Sigmoid colon (tissue), 7 donors: ENCODE measurements around the gene MYO6. TPM values are rescaled to one million over a fixed set of nuclear protein-coding genes. Genes with fewer than 3 reads are reported as not detected.
"Not testable (repeated sequence)": the region's sequence is repeated elsewhere in the genome, so short reads cannot be mapped to it uniquely, and the experiment has no call there.

Source experiments
- DNase-seq: peaks from one replicate; pipeline ENCODE4 v3.0.0-alpha.2; 2019
- H3K27ac ChIP-seq, 4 donors: fragments of 200-600 bp; sonication (generic); one replicate each; pipeline ENCODE4 v1.5.1; 2016 to 2019; ENCODE audit warnings: mild to moderate bottlenecking in 1 of 4
- H3K27me3 ChIP-seq, 3 donors: fragments of 200-600 bp; sonication (generic); one replicate each; pipeline ENCODE4 v1.5.1; 2019; ENCODE audit warnings: mild to moderate bottlenecking in 1 of 3
- H3K36me3 ChIP-seq, 4 donors: fragments of 200-600 bp; sonication (generic); one replicate each; pipeline ENCODE4 v1.5.1; 2016 to 2019
- H3K4me1 ChIP-seq, 4 donors: fragments of 200-600 bp; sonication (generic); one replicate each; pipeline ENCODE4 v1.5.1; 2017 to 2019
- H3K4me3 ChIP-seq, 4 donors: fragments of 200-600 bp; sonication (generic); one replicate each; pipeline ENCODE4 v1.5.1; 2017 to 2019; ENCODE audit warnings: mild to moderate bottlenecking in 2 of 4, moderate library complexity in 1 of 4
- H3K9me3 ChIP-seq, 4 donors: fragments of 200-600 bp in 3 of 4; sonication (generic) in 3 of 4; one replicate each; pipeline versions ENCODE4 v1.5.1 to v1.6.1; 2013 to 2019
- CTCF ChIP-seq, 4 experiments: fragments of 450-650 bp in 3 of 4; fragments of 200-600 bp in 1 of 4; IDR thresholded peaks; one replicate each; pipeline ENCODE4 v1.5.1; 2016 to 2019; ENCODE audit warnings: antibody characterized with exemption in 4 of 4, mild to moderate bottlenecking in 3 of 4, moderate library complexity in 2 of 4
- EP300 ChIP-seq, 4 donors: sonication (generic); formaldehyde crosslinking; IDR thresholded peaks; one replicate each; pipeline ENCODE4 v1.6.1; 2017; ENCODE audit warnings: antibody characterized with exemption in 4 of 4
- POLR2A ChIP-seq, 2 donors: fragments of 450-650 bp; IDR thresholded peaks; one replicate each; pipeline ENCODE4 v1.6.1; 2016; ENCODE audit warnings: antibody characterized with exemption in 2 of 2, mild to moderate bottlenecking in 2 of 2, moderate library complexity in 2 of 2
- POLR2AphosphoS5 ChIP-seq, 4 donors: sonication (generic); formaldehyde crosslinking; IDR thresholded peaks; one replicate each; pipeline ENCODE4 v1.6.1; 2017; ENCODE audit warnings: antibody characterized with exemption in 4 of 4
- WGBS, 2 donors: extraction: QIAGEN DNeasy Blood & Tissue Kit; methylation state at CpG; one replicate each; pipeline ENCODE4 v1.1.7; 2013; 5-methylcytosine and 5-hydroxymethylcytosine counted together
- intact Hi-C: fragments of 100-400 bp; cut with DNase I; formaldehyde crosslinking; loops from one replicate; pipeline ENCODE4 v1.15.1; 2023
- polyA plus RNA-seq, 3 donors: library from polyadenylated mRNA; stranded (reverse); fragments of 200-250 nt; gene quantifications; one replicate each; pipeline ENCODE4 v1.2.3, GENCODE V29; 2013
- total RNA-seq, 4 donors: library from RNA; depleted of rRNA; stranded (reverse); fragments of >200 nt; gene quantifications; one replicate each; pipeline ENCODE4 v1.1.0, GENCODE V29; 2016
- donor health status: healthy with polysubstance abuse.
- donor health status: Bipolar disorder and iron deficiency.
- donor health status: healthy.

The MYO6 gene
- total and polyA plus RNA-seq, 7 donors: 11.8 to 59.6 (median 14.9) TPM

GRCh38 chr6:75727206-75727605 is 21.8 kb upstream of the MYO6 start:
- intact Hi-C loops: no loop called here
- H3K36me3 ChIP-seq: no peaks in the 10 kb centered on the region
- no peaks in the 10 kb centered on the region for H3K4me1 ChIP-seq
- H3K9me3 ChIP-seq: no peaks in the 10 kb centered on the region
- H3K27me3 ChIP-seq: no peaks in the 10 kb centered on the region
- no peak for DNase-seq
- no peak for TF ChIP-seq POLR2AphosphoS5 (IDR thresholded peaks at IDR 0.05)
- no peak for TF ChIP-seq EP300 (IDR thresholded peaks at IDR 0.05)
- TF ChIP-seq POLR2A (IDR thresholded peaks at IDR 0.05): no peak
- TF ChIP-seq CTCF (IDR thresholded peaks at IDR 0.05): no peak
- 86 to 91% methylated on average over 2 of the region's 2 CpGs for WGBS, 2 donors
- no peak overlapping the region for H3K27ac ChIP-seq
- H3K4me3 ChIP-seq: no peak overlapping the region

- H3K27ac ChIP-seq, H3K4me3 ChIP-seq, H3K9me3 ChIP-seq, H3K36me3 ChIP-seq, intact Hi-C loops, H3K4me1 ChIP-seq, DNase-seq, H3K27me3 ChIP-seq: not testable (repeated sequence)
- WGBS, 2 donors: 89 to 90% methylated on average over 8 of the region's 8 CpGs
Measured at GRCh38 chr6:75731029-75731428, 18.0 kb upstream of the MYO6 start.

GRCh38 chr6:75735491-75736186 is 13.4 kb upstream of the MYO6 start:
- H3K27me3 ChIP-seq: no peaks in the 10 kb centered on the region
- no peak overlapping the region for H3K4me3 ChIP-seq
- intact Hi-C loops: no loop called here
- TF ChIP-seq POLR2A (IDR thresholded peaks at IDR 0.05) (no peak), EP300 (IDR thresholded peaks at IDR 0.05) (no peak), POLR2AphosphoS5 (IDR thresholded peaks at IDR 0.05) (no peak), CTCF (IDR thresholded peaks at IDR 0.05) (no peak)
- WGBS, 2 donors: 8 to 41% methylated on average over 1 of the region's 1 CpG
- H3K36me3 ChIP-seq: no peaks in the 10 kb centered on the region
- H3K9me3 ChIP-seq: no peaks in the 10 kb centered on the region
- no peaks in the 10 kb centered on the region for H3K4me1 ChIP-seq
- H3K27ac ChIP-seq: no peak overlapping the region
- DNase-seq: no peak

GRCh38 chr6:75743971-75744370 is 5.1 kb upstream of the MYO6 start:
- Histone ChIP-seq H3K9me3 (no peaks in the 10 kb centered on the region), H3K4me3 (no peak overlapping the region), H3K4me1 (peaks cover 0 to 8% (median 0%) of the 10 kb centered on the region in 4 donors), H3K36me3 (no peaks in the 10 kb centered on the region), H3K27me3 (no peaks in the 10 kb centered on the region), H3K27ac (no peak overlapping the region)
- WGBS, 2 donors: 66 to 86% methylated on average over 4 of the region's 4 CpGs
- intact Hi-C loops: no loop called here
- no peak for DNase-seq
- TF ChIP-seq POLR2A (IDR thresholded peaks at IDR 0.05) (no peak), EP300 (IDR thresholded peaks at IDR 0.05) (no peak), CTCF (IDR thresholded peaks at IDR 0.05) (no peak), POLR2AphosphoS5 (IDR thresholded peaks at IDR 0.05) (no peak)

GRCh38 chr6:75745404-75745803 is 3.6 kb upstream of the MYO6 start:
- 90 to 96% methylated on average over 3 of the region's 3 CpGs for WGBS, 2 donors

More at GRCh38 chr6:75745404-75745803, 3.6 kb upstream of the MYO6 start:
- peaks cover 0 to 16% (median 4%) of the 10 kb centered on the region in 4 donors for H3K4me1 ChIP-seq
- no peak overlapping the region for H3K27ac ChIP-seq
- no peaks in the 10 kb centered on the region for H3K27me3 ChIP-seq
- TF ChIP-seq POLR2AphosphoS5 (IDR thresholded peaks at IDR 0.05): no peak
- TF ChIP-seq CTCF (IDR thresholded peaks at IDR 0.05): no peak
- TF ChIP-seq POLR2A (IDR thresholded peaks at IDR 0.05): no peak
- H3K36me3 ChIP-seq: no peaks in the 10 kb centered on the region
- no peaks in the 10 kb centered on the region for H3K9me3 ChIP-seq
- intact Hi-C loops: no loop called here
- no peak overlapping the region for H3K4me3 ChIP-seq
- DNase-seq: no peak
